Measurements from ENCODE around the gene GUCA2A. TPM values are rescaled to one million over a fixed set of nuclear protein-coding genes. Genes with fewer than 3 reads are reported as not detected.
A peak's percentile ranks its signal among the peaks of the same experiment; 100 is the strongest.

GUCA2A gene
- total RNA-seq, 1 donor from 2014 or later, result not detected

DNA sequence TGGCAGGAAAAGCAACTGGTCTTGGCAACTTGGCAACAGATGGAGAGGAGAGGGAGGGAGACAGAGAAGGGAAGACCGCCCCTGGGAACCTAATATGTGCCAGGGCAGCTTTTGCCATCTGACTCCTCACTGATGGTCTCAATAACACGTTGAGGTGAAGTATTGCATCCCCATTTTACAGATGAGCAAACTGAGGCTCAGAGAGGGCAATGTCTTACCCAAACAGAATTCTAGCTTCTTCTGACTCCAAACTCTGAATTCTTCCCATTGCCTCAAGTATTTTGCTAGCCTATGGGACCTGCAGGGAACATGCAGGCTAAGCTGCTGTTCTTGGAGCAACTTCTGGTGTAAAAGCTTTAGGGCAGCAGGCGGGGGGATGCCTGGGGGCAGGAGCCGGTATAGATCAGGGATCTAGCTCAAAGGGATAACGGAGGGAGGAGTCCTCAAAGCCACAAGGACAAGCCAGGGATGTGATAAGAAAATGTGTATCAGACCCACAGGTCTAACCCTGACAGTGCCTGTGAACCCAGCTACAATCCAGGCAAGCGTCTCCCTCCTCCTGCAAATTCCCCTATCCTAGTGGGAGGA is 7.2 kb upstream of the GUCA2A start:
- Histone ChIP-seq H2AFZ (ENCODE audit: low read depth, low read length) (no peak overlapping the region), H3K27me3 (ENCODE audit: insufficient read depth, low read length) (no peaks in the 10 kb centered on the region), H3K4me1 (ENCODE audit: insufficient read depth, low read length) (no peaks in the 10 kb centered on the region), H3K9me3 (ENCODE audit: insufficient read depth, low read depth, low read length) (no peaks in the 10 kb centered on the region), H3K27ac (ENCODE audit: low read depth, low read length) (no peak overlapping the region), H3K4me3 (ENCODE audit: insufficient read depth, low read depth, low read length) (no peak overlapping the region), H3K36me3 (ENCODE audit: insufficient read depth, low read length) (no peaks in the 10 kb centered on the region), H3K79me2 (ENCODE audit: insufficient read depth, low read length) (no peaks in the 10 kb centered on the region), H4K20me1 (ENCODE audit: insufficient read depth, low read length) (peaks cover 13% of the 10 kb centered on the region), H3K9ac (ENCODE audit: low read length) (no peak overlapping the region), H3K4me2 (ENCODE audit: low read length) (no peak overlapping the region)
- H3K27ac Mint-ChIP-seq (ENCODE audit: unreplicated experiment), result peak overlapping the region; percentile 2
- peaks cover 4% of the 10 kb centered on the region for H3K36me3 Mint-ChIP-seq (ENCODE audit: low read depth, unreplicated experiment)
- FAIRE-seq, result no peak
- peaks cover 24% of the 10 kb centered on the region for H3K4me1 Mint-ChIP-seq (ENCODE audit: low read depth, unreplicated experiment)
- DNase-seq (ENCODE audit: low read depth), result no peak
- peak overlapping the region; percentile 50 for H3K4me3 Mint-ChIP-seq (ENCODE audit: unreplicated experiment)
- TF ChIP-seq, protein P1, sequence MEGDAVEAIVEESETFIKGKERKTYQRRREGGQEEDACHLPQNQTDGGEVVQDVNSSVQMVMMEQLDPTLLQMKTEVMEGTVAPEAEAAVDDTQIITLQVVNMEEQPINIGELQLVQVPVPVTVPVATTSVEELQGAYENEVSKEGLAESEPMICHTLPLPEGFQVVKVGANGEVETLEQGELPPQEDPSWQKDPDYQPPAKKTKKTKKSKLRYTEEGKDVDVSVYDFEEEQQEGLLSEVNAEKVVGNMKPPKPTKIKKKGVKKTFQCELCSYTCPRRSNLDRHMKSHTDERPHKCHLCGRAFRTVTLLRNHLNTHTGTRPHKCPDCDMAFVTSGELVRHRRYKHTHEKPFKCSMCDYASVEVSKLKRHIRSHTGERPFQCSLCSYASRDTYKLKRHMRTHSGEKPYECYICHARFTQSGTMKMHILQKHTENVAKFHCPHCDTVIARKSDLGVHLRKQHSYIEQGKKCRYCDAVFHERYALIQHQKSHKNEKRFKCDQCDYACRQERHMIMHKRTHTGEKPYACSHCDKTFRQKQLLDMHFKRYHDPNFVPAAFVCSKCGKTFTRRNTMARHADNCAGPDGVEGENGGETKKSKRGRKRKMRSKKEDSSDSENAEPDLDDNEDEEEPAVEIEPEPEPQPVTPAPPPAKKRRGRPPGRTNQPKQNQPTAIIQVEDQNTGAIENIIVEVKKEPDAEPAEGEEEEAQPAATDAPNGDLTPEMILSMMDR (IDR thresholded peaks at IDR 0.05; ENCODE audit: insufficient read depth, low read depth, low read length), result no peak
- TF ChIP-seq EZH2 (IDR thresholded peaks at IDR 0.05; ENCODE audit: insufficient read depth, low read length), result no peak
- H3K9me3 Mint-ChIP-seq (ENCODE audit: unreplicated experiment), result no peaks in the 10 kb centered on the region
- H3K27me3 Mint-ChIP-seq (ENCODE audit: low read depth, unreplicated experiment), result no peaks in the 10 kb centered on the region

DNA sequence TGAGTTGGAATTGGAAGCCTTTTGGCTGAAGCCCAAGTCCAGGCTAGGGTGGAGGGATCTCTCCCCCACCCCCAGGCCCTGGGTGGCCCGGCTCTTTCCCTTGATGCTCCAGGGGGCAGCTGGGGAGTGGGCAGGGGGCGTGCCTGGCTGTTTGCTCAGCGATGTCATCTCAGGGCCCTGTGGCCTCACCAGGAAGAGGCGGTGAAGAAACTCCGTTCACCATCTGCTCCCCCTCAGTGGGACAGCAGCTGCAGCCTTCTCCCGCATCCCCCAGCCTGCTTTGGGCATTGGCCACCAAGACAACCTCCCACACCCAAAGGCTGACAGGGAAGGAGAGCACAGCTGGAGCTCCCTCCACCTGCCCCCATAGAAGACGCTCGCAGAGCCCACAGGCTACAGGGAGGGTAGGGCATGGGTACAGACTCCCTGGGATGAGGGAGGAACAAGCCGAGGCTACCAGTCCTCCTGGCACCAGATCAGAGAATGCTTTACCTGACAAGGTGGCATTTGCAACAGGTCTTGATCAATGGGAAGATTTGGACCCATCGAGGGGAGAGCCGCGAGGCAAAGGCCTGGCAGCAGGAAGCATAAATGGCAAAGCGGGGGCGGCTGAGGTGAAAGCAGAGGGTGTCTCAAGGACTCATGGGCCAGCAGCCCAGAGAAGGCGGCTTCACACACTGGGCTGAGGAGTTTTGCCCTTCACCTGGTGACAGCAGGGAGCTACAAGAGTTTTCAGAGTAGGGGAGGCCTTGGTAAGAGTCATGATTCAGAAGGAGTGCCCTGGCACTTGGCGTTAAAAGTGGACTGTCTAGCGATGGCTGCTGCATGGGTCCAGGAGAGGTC is 6.5 kb upstream of the GUCA2A start:
- TF ChIP-seq EZH2 (IDR thresholded peaks at IDR 0.05; ENCODE audit: insufficient read depth, low read length), result no peak
- TF ChIP-seq, protein P1 (IDR thresholded peaks at IDR 0.05; ENCODE audit: insufficient read depth, low read depth, low read length), result no peak
- no peaks in the 10 kb centered on the region for H3K27me3 ChIP-seq (ENCODE audit: insufficient read depth, low read length)
- Mint-ChIP-seq H3K36me3 (ENCODE audit: low read depth, unreplicated experiment) (peaks cover 4% of the 10 kb centered on the region), H3K27me3 (ENCODE audit: low read depth, unreplicated experiment) (no peaks in the 10 kb centered on the region), H3K27ac (ENCODE audit: unreplicated experiment) (peak overlapping the region; percentile 6), H3K4me3 (ENCODE audit: unreplicated experiment) (no peak overlapping the region), H3K9me3 (ENCODE audit: unreplicated experiment) (no peaks in the 10 kb centered on the region), H3K4me1 (ENCODE audit: low read depth, unreplicated experiment) (peaks cover 28% of the 10 kb centered on the region)
- H3K9ac ChIP-seq (ENCODE audit: low read length), result no peak overlapping the region
- peaks cover under 1% of the 10 kb centered on the region for H3K4me1 ChIP-seq (ENCODE audit: insufficient read depth, low read length)
- H3K4me3 ChIP-seq (ENCODE audit: insufficient read depth, low read depth, low read length), result no peak overlapping the region
- H2AFZ ChIP-seq (ENCODE audit: low read depth, low read length), result no peak overlapping the region
- FAIRE-seq, result no peak
- H3K79me2 ChIP-seq (ENCODE audit: insufficient read depth, low read length), result no peaks in the 10 kb centered on the region
- DNase-seq (ENCODE audit: low read depth), result no peak
- H3K4me2 ChIP-seq (ENCODE audit: low read length), result no peak overlapping the region
- H3K36me3 ChIP-seq (ENCODE audit: insufficient read depth, low read length), result no peaks in the 10 kb centered on the region
- no peaks in the 10 kb centered on the region for H3K9me3 ChIP-seq (ENCODE audit: insufficient read depth, low read depth, low read length)
- H4K20me1 ChIP-seq (ENCODE audit: insufficient read depth, low read length), result peaks cover 13% of the 10 kb centered on the region
- no peak overlapping the region for H3K27ac ChIP-seq (ENCODE audit: low read depth, low read length)

DNA sequence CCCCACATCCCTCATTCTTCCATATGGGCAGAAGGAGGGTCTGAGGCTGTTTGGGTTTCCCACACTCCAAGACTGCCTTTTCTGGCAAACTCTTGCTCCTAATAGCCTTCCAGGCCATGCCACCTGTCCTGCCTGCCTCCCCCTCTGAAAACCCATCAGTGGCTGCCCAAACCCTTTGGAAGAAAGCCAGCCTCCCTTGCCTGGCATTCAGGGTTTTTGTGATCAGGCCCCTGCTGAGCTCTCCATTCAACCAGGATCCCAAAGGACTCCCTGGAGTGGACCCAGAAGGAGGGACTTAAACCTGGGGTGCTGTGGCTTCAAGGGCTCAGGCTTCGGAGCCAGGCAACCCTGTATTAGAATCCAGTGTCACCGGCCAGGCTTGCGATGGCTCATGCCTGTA is 4.2 kb upstream of the GUCA2A start:
- Histone ChIP-seq H3K9me3 (ENCODE audit: insufficient read depth, low read depth, low read length) (no peaks in the 10 kb centered on the region), H4K20me1 (ENCODE audit: insufficient read depth, low read length) (peaks cover 5% of the 10 kb centered on the region), H3K4me2 (ENCODE audit: low read length) (no peak overlapping the region), H3K9ac (ENCODE audit: low read length) (no peak overlapping the region), H3K27ac (ENCODE audit: low read depth, low read length) (no peak overlapping the region), H3K27me3 (ENCODE audit: insufficient read depth, low read length) (no peaks in the 10 kb centered on the region), H2AFZ (ENCODE audit: low read depth, low read length) (no peak overlapping the region), H3K36me3 (ENCODE audit: insufficient read depth, low read length) (no peaks in the 10 kb centered on the region), H3K4me1 (ENCODE audit: insufficient read depth, low read length) (peaks cover 5% of the 10 kb centered on the region), H3K79me2 (ENCODE audit: insufficient read depth, low read length) (no peaks in the 10 kb centered on the region), H3K4me3 (ENCODE audit: insufficient read depth, low read depth, low read length) (no peak overlapping the region)
- no peak for FAIRE-seq
- Mint-ChIP-seq H3K9me3 (ENCODE audit: unreplicated experiment) (no peaks in the 10 kb centered on the region), H3K27me3 (ENCODE audit: low read depth, unreplicated experiment) (no peaks in the 10 kb centered on the region), H3K27ac (ENCODE audit: unreplicated experiment) (no peak overlapping the region), H3K4me3 (ENCODE audit: unreplicated experiment) (no peak overlapping the region), H3K4me1 (ENCODE audit: low read depth, unreplicated experiment) (peaks cover 34% of the 10 kb centered on the region), H3K36me3 (ENCODE audit: low read depth, unreplicated experiment) (peaks cover 4% of the 10 kb centered on the region)
- no peak for TF ChIP-seq EZH2 (IDR thresholded peaks at IDR 0.05; ENCODE audit: insufficient read depth, low read length)
- TF ChIP-seq, protein P1 (IDR thresholded peaks at IDR 0.05; ENCODE audit: insufficient read depth, low read depth, low read length), result no peak
- DNase-seq (ENCODE audit: low read depth), result no peak

Measured in astrocyte (in vitro differentiated cells and primary cell).